Stimulated activated CD4-positive, alpha-beta T cell treated with anti-CD3 and anti-CD28 coated beads, Interleukin-2, amount 100 ng/mL, for 48 hours (primary cell): Measurements from ENCODE around the gene DNAH2.

Experiments
- DNase-seq, 2 donors: peaks; one replicate each; pipeline ENCODE4 v3.0.0-alpha.2; 2020

Gene DNAH2

DNA sequence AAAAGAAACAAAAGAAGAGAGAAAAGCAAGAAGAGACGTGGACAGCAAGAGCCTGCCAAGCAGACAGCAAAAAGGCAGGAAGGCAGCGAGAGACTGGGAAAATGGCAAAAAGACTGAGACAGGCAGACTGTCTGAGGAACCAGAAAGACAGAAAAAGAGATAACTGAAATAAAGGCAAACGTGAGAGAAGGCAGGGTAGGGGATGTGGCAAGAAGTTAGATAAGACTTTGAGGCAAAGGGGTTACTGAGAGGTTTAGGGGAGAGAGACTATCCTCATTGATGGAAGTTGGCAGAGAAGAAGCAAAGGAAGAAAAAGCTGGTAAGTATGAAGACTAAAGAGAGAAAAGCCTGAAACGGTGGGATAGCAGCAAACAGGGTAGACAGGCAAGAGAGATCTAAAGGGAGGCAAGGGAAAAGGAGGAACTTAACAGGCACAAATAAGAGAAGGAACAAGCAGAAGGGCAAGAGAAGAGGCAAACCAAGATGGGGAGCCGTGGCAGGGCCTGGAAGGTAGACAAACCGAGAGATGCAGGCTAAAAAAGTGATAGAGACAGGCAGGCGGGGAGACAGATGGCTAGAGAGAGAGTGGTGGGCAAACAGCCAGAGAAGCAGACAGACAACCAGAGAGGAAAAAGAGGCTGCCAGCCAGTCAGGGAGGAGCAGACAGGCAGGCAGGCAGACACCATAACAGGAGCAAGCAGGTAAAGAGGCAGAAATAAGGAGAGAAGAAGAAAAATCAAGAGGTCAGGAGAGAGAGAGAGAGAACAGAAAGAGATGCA is 163.9 kb downstream of the DNAH2 start:
- DNase-seq, result no peak

DNA sequence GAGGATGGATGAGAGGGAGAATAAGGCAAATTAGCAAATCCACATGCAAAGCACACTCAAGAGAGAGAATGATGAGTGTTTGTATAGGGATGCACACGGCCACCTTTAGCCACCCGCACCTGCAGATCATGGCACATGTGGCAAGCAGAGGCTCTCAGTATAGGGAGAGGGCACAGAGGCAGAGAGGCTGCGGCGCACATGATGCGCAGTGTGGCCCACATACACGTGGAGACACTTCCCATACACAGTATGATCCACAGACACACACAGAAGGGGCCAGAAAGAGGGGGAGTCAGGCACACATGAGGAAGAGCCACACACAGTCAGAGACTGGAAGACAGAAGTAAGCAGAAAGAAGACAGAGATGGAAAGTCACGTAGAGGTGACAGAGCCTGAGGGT is 164.5 kb downstream of the DNAH2 start:
- DNase-seq, result no peak

DNA sequence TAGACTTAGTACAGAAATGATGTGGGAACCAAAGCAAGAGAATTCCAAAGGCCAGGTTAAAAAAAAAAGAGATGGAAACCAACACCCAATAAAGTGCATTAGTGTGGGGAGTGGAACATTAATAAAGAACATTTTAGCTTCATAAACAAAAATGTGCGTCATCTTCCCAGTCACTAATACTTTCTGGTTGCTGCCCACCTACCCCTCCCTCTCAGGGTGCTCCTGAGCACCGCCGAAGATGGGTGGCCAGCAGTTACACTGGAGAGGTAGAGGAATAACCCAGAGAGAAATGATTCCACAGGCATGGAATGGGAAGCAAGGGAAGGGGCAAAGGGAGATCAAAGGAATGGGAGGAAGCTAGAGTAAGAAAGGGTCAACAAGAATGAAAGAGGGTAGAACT is 165.1 kb downstream of the DNAH2 start:
- no peak for DNase-seq
